MM.1S (cell line): Measurements from ENCODE around the gene ADAMTS18.

ENCODE experiments used
- CTCF ChIP-seq: fragments of 300-600 bp; sonication (generic); IDR thresholded peaks from 2 replicates; pipeline ENCODE4 v1.5.1; 2016; ENCODE audit warnings: antibody characterized with exemption, low read length, mixed read lengths
- EZH2 ChIP-seq: fragments of 300-600 bp; sonication (generic); optimal IDR thresholded peaks from 2 replicates; pipeline ENCODE3; 2017; ENCODE audit warnings: low read depth, mild to moderate bottlenecking, antibody characterized with exemption, low read length, mixed read lengths

GRCh38 chr16:77402672-77403071, 32.2 kb downstream of the ADAMTS18 start:
- TF ChIP-seq CTCF (no peak), EZH2 (no peak)
